Activated naive CD4-positive, alpha-beta T cell (primary cell): ENCODE data around the gene HSH2D.
A peak's percentile ranks its signal among the peaks of the same experiment; 100 is the strongest.
"Not testable (repeated sequence)": the region's sequence is repeated elsewhere in the genome, so short reads cannot be mapped to it uniquely, and the experiment has no call there.

Experiments
- DNase-seq, 4 experiments: peaks; one replicate each; lab custom pipeline; 2025; lab: John Stamatoyannopoulos, UW

Gene HSH2D

DNA sequence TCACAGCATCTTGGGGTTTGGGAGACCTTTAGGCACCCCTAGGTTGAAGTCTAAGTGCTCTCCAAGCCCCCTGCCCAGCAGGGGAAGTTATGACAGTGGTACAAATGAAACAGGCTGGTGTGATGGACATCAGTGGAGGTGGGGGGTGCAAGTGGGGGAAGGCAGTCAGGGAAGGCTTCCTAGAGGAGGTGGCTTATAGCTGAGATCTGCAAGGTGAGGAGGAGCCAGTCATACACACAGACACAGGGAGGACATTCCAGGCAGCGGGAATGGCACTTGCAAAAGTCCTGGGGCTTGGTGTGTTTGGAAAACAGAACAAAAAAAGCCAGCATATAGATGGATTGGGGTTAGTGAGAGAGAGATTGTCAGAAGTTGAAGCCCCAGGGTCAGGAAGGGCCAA, 11.6 kb downstream of the HSH2D start:
- no peak for DNase-seq

DNA sequence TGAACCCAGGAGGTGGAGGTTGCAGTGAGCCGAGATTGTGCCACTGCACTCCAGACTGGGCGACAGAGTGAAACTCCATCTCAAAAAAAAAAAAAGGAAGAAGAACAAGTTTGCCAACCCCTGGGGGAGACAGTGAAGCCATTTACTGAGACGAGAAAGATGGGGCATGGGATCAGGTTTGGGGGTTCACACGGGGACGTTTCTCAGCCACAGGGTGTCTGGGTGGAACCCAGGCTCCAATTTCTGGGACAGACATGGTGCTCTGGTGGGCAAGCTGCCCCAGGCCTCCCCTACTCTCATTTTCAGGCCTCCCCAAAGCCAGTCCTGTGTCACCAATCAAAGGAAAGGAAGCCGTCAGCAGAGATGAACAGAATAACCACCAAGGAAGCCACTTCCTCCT, 13.4 kb downstream of the HSH2D start:
- DNase-seq: no peak

DNA sequence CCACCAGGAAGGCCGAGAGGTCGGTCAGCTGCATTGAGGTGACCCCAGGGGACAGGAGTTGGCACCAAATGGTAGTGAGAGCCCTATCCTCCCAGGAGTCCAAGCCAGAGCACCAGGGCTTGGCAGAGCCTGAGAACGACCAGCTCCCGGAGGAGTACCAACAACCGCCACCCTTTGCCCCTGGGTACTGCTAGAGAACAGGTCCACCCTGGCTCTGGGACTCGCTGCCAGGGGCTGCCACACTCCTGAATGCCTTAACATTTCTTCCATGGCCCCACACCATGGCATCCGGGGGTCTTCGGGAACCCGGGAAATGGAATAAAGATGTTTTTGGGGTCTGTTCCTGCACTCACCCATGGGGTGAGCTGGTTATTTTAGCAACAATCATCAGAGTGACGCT, 14.1 kb downstream of the HSH2D start:
- DNase-seq: no peak

DNA sequence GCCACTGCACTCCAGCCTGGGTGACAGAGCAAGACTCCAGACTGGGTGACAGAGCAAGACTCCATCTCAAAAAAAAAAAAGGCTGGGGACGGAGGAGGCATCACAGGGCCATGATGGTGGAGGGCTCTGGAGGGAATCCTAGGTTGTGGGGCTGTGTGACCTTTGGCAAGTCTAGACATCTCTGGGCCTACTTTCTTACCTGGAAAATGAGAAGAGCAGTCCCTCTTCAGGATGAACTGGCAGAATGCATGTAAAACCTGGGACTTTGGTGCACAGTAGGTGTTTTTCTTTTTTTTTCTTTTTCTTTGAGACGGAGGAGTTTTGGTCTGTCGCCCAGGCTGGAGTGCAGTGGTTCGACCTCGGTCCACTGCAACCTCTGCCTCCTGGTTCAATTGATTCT, 16.2 kb downstream of the HSH2D start:
- DNase-seq: no peak

DNA sequence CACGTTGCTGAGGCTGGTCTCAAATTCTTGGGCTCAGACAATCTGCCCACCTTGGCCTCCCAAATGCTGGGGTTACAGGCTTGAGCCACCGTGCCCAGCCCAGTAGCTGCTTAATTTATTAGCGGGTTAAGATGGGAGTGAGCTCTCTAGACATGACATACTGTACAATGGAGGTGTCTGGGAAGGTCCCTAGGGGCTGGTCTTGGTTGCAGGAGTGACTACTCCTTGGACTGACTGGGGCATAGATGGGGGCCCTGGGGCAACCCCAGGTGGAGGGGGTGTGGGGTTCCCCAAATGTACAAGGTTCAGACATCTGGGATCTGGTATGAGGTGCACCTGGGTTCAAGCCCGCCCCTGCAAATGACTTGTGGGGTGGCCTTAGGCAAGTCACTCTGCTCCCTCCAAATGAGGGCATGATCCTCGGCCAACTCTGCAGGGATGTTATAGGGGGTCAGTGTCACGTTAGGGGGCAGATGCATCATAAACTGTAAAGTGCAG, 17.0 kb downstream of the HSH2D start:
- no peak for DNase-seq

DNA sequence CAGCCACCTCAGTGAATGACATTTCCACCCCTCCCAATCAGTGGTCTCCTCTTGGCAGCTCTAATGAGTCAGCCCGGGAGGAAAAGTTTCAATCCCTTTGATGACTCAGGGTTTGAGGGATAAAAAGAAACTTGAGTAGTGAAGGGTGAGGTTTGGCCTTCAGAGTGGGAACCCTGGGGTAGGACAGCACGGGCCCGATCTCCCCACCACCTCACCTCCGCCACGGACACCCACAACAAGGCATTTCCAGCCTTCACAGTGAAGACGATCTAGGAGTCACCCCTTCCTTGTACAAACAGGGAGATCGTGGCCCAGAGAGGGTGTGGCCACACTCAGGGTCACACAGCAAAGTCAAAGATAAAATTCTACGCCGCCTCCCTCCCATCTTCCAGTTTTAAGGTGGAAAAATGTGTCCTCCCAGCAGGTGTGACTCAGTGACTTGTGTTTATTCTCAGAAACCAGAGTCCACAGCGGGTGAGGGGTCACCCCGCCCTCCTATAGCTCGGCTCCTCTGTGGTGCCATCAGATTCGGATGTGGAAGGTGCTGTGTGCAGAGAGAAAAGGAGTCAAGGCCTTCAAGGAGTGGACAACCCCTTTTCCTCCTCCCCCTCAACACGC, 17.6 kb downstream of the HSH2D start:
- no peak for DNase-seq

DNA sequence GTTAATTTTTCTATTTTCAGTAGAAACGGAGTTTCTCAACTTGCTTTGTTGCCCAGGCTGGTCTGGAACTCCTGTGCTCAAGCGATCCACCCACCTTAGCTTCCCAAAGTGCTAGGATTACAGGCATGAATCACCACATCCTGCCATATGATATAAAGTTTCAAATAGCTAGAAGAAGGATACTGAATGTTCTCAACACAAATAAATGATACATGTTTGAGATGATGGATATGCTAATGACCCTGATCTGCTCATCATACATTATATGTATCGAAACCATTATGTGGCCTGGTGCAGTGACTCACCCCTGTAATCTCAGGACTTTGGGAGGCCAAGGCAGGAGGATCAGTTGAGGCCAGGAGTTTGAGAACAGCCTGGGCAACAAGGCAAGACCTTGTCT, 18.4 kb downstream of the HSH2D start:
- DNase-seq: no peak

DNA sequence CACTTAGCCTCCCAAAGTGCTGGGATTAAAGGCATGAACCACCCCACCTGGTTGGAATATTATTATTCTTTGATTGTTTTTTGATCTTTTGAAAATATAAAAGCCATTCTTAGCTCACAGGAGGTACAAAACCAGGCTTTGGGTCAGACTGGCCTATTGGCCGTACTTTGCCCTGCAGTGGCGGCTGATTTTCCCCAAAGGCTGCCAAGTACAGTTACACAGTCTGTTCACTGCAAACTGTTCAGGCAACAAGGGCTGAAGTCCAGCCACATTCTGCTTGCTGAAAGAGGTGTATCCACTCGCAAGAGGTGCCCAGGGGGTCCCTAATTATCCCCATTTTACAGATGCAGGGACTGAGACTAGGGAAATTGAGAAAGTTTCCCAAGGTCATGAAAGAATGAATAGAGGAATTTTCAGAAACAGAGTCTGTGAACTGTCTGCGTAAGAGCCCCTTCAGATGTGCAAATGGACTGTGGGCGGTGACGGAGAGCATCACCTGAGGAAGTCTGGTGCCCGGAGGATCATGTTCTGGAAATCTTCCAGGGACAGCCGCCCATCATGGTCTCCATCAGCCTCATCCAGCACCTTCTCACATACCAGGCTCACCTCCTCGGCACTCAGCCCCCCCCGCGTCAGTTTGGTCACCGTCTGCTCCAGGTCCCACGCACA, 20.9 kb downstream of the HSH2D start:
- DNase-seq: no peak

DNA sequence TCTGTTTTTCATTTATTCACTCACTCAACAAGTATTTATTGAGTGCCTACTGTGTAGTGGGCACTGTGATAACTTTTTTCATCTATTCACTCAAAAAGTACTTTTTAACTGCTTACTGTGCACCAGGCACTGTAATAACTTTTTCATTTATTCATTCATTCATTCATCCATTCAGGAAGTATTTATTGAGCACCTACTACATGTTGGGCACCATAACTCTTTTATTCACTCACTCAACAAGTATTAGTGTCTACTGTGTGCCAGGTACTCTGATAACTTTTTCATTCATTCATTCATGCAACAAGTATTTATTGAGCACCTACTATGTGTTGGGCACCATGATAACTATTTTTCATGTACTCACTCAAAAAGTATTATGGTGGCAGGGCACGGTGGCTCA, 22.9 kb downstream of the HSH2D start:
- DNase-seq: no peak

DNA sequence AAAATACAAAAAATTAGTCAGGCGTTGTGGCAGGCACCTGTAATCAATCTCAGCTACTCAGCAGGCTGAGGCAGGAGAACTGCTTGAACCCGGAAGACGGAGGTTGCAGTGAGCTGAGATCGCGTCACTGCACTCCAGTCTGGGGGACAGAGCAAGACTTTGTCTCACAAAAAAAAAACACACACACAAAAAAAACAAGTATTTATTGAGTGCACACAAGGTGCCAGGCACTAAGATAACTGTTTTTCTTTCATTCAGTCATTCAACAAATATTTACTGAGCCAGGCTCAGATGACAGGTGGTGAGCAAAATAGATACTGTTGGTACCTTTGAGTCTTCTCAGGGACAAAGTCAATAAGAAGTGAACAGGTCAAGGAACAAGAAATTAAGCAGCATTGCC, 23.6 kb downstream of the HSH2D start:
- DNase-seq: no peak

DNA sequence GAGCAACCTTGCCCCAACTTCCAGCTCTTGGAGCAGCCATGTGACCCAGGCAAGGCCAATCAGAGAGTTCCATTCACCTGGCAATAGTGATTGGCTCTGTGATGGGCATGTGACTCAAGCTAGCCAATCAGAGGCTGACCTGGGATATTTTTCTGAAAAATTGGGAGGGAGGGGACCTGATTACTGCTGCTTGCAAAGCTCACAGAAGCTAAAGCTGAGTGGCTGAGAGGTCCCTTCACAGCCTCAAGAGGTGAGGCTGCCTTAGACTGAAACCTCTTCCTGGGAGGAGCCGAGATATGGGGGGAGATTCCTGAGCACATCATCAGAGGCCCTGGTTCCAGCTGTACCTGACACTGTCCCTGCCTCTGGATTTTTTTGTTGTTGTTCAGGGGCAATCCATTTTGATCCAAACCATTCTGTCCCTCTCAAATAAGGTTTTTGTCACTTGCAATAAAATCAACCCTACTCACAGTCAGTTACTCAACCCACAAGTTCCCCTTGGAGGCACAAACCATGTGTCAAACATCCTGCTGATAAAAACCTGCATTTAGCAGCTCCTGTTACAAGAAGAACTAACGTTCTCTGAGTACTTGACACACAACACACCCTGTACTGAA, 25.1 kb downstream of the HSH2D start:
- DNase-seq: no peak

DNA sequence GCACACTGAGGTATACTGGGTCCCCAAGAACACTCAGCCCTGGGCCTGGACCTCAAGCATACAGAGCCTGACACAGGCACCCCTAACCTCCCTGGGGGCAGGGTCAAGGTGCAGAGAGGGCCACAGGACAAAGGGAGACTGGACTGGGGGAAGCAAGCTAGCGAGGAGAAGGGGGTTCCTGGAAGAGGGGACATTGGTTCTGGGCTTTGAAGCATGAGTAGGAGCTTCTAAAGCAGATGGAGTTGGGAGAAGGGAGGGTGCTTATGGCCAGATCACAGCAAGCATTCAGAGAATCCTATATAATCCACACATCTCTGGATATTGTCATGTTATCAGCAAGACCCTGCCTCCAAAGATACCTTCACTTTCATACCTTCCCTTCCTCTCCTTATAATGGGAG, 26.6 kb downstream of the HSH2D start:
- no peak for DNase-seq

DNA sequence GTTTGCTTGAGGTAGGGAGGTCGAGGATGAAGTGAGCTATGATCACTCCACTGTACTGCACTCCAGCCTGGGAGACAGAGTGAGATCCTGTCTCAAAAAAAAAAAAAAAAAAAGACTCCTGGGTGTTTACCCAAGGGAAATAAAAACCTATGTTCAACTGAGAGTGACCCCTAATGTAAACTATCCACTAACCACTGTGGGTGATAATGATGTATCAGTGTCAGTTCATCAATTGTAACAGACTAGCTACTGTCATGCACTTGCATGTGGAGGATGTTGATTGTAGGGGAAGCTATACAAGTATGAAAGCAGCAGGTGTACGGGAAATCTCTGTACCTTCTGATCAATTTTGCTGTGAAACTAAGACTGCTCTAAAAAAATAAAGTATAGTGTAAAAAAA, 32.5 kb downstream of the HSH2D start:
- DNase-seq: no peak

DNA sequence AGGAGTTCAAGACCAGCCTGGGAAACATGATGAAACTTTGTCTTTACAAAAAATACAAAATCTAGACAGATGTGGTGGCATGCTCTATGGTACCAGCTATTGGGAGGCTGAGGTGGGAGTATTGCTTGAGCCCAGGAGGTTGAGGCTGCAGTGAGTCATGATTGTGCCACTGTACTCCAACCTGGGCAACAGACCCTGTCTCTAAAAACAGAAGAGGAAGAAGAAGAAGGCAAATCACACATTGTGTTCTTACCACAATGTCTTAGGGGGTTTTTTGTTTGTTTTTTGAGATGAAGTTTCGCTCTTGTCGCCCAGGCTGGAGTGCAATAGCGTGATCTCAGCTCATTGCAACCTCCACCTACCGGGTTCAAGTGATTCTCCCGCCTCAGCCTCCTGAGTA, 35.4 kb downstream of the HSH2D start:
- not testable (repeated sequence) for DNase-seq

DNA sequence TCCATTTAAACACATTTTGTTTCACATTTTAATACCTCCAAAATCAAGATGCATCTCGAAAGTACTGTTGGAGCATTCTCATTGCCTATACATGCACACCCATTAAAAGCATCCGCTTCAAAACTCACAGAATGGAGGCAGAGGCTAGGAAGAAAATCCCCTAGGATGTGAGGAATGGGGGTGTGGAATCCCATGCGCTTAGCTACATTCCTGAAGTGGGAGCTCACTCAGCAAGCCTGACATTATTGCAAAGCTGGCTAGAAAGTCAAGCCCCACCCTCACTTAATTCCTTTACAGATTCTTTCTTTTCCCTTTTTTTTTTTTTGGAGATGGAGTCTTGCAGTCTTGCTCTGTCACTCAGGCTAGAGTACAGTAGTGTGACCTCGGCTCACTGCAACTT, 37.1 kb downstream of the HSH2D start:
- DNase-seq: no peak

DNA sequence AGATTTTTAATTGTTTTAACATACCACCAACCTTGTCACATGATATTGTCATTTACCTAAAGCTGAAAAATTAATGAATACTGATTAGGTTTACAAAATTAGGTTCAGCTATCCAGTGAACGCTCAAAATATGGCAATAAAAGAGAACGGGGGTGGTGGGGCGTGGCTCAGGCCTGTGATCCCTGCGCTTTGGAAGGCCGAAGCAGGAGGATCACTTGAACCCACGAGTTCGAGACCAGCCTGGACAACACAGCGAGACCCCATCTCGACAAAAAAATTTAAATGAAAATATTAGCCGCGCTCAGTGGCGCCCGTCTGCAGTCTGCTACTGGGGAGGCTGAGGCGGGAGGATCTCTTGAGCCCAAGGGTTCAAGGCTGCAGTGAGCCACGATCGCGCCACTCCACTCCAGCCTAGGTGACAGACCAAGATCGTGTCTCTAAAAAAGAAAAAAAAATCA, 41.2 kb downstream of the HSH2D start:
- DNase-seq: no peak

DNA sequence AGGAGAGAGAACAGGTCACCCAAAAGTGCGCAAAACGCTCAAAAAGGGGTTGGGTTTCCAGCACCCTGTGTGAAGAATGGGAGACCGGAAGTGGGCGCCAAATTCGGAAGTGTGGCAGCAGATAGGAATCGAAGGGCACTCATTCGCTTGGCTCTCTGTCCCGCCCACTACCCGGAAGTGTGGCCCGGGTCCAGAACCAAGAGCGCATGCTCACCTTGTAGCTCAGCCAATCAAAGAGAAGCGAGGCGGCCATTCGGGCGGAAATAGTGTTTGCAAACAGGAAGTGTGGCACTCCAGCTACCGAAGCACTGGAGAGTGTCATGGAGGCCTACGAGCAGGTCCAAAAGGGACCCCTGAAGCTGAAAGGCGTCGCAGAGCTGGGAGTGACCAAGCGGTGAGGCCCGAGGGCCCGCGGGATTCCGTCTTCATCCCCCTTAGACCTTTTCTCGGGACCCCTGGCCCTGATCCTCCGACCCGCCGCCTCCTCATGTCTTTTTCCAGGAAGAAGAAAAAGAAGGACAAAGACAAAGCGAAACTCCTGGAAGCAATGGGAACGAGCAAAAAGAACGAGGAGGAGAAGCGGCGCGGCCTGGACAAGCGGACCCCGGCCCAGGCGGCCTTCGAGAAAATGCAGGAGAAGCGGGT, 41.8 kb downstream of the HSH2D start, which contains the start of gene FAM32A:
TSS of gene FAM32A (plus strand) at position 288 of the 645 bp plus-strand sequence. CDS start at position 321, 33 bp downstream.
- peak; percentile 91 to 97 (median 96) for DNase-seq

DNA sequence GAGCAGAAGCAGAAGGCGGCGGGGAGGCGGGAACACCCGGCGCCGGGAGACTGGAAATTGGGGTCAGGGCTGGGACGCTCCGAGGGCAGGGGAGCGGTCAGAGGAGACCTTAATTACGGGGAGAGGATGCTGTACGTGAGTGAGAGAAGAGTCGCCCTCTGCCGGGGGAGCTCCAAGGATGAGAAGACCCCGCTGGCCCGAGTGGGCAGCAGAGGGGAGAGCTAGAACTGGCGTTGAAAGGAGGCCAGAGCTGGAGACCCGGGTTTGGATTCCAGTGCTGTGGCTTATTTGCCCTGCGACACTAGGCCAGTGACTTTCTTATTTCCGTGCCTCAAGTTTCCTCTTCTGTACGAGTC, 42.3 kb downstream of the HSH2D start:
- DNase-seq: peak in 2 of 4 experiments; percentile 20 to 36

DNA sequence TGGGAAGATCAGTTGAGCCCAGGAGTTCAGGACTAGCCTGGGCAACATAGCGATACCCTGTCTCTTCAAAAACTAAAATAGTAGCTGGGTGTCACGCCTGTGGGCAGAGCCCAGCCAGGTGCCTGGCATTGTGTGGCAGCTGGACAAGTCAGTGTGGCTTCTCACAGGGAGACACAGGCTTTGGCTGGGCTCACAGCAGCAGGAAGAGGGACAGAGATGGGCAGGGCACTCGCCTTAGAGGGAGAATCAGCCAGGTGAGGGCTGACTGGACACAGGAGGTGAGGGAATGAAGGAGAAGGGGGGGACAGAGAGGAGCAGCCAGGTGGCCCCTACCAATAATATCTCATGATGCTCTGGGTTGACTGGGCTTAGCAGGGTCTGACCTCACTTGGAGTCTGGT, 45.0 kb downstream of the HSH2D start:
- no peak for DNase-seq

DNA sequence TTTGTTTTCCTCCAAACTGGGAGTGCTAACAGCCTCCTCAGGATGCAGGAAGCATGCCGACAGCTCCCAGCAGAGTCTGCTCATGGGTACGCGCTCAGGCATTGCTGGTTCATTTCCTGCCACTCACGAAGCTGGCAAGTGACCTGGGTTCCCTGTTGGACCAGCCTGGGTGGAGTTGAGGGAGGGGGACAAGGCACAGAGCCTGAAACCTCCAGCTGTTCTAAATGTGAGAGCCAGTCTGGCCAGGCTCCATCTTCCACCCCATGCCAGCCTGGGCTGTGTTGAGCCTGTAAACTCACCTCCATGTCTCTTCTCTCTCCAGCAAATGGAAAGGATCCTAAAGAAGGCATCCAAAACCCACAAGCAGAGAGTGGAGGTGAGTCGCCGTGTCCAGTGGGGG, 46.7 kb downstream of the HSH2D start:
- DNase-seq: no peak

DNA sequence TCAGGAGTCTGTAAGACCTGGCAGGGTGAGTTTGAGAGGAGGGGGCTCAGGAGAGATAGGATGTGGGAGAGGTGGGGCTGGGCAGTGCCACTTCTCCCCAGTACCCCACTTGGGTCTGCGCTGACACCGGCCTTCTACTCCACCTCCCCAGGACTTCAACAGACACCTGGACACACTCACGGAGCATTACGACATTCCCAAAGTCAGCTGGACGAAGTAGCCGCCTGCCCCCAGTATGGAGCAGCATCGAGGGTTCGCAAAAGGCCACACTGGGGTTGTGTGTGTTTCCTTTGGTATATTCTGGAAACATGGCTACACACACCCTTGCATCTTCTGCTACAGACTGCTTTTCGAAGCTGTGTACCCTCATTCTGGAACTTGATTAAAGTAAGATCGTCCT, 47.3 kb downstream of the HSH2D start:
- no peak for DNase-seq

DNA sequence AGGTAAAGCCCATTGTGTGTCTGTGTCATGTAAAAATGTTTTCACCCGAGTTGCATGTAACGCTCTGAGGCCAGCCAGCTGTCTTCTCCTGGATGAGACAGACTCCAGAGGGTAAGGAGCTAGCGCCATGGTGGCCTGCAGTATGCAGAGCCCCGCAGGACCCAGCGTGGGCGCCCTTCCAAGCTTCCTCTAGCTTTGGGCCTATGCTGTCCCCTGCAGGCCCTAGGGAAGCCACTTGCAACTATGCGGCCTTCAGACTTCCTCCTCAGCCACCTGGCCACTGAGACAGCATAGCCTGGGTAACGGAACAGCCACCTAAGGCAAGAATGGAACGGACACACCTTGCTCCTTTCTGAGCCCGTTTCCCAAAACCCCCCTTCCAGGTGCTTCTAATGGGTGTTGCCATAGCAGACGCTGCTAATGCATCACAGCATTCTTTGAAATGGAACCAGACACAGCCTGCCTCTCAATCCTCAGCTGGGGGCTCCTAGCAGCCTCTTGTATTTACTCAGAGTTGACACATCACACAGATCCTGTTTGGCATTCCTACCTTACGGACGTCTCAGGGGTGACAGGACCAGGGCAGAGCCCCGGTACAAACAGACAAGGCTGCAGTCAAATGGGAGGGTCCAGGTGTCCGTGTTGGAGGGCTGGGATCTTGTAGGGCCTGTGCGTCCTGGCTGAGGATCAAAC, 47.9 kb downstream of the HSH2D start:
- DNase-seq: no peak
